Measurements from ENCODE around the gene ASCC1.
A peak's percentile ranks its signal among the peaks of the same experiment; 100 is the strongest.

ASCC1 gene, protein sequence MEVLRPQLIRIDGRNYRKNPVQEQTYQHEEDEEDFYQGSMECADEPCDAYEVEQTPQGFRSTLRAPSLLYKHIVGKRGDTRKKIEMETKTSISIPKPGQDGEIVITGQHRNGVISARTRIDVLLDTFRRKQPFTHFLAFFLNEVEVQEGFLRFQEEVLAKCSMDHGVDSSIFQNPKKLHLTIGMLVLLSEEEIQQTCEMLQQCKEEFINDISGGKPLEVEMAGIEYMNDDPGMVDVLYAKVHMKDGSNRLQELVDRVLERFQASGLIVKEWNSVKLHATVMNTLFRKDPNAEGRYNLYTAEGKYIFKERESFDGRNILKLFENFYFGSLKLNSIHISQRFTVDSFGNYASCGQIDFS

DNA sequence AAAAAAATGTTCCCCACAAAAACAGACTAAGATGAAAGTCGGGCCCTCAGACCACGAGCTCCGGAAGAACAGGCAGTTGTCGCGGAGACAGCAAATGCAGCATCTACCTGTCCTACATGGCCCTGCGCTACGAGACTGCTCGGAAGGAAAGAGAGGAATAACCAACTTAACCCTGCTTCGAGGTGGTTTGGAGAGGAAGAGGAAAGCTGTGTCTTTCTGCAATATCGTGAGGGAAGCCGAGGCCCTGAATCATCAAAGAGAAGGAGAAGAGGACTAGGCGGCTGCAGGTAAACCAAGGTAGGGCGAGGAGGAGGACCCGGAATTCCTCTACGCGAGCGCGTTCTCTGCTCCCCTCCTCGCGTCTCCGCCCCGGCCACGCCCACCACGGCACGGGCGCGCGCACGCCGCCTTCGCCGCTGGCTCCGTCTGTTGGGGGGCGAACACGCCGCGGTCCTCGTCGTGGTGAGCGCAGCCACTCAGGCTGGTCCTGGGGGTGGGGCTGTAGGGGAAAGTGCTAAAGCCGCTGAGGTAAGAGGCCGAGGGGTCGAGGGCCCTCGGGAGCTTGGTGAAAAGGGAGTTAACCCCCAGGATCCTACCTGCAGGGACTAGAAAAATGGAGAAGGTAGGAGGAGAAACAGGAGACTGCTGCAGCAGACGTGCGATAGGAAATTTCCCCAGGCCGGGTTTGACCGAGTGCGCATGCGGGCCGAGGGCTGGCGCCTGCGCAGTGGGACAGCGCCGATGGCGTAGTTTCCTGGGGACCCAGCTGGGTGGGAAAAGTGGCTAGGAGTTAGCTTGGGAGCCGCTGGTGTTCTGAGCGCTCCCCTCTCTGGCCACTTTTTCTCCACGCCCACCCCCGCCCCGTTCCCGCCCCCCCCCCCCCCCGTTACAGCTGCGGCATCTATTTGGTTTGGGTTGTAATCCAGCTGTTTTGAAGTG lies at the start of gene ASCC1, which contains the start of gene ANAPC16:
ASCC1 (minus strand) TSS at position 666 of the 939 bp plus-strand sequence. CDS start 2,978 bp downstream, outside the sequence.
ANAPC16 (plus strand) TSS at position 402 of the 939 bp plus-strand sequence. CDS start 7,903 bp downstream, outside the sequence.
- peak within 1 kb of the TSS; percentile 96 for H3K27ac ChIP-seq
- TF ChIP-seq CTCF (conservative IDR thresholded peaks at IDR 0.05), result no peak

- TF ChIP-seq CTCF (conservative IDR thresholded peaks at IDR 0.05), result no peak
- no peak overlapping the region for H3K27ac ChIP-seq
Measured at GRCh38 chr10:72265508-72265907, 49.4 kb upstream of the ASCC1 start.

DNA sequence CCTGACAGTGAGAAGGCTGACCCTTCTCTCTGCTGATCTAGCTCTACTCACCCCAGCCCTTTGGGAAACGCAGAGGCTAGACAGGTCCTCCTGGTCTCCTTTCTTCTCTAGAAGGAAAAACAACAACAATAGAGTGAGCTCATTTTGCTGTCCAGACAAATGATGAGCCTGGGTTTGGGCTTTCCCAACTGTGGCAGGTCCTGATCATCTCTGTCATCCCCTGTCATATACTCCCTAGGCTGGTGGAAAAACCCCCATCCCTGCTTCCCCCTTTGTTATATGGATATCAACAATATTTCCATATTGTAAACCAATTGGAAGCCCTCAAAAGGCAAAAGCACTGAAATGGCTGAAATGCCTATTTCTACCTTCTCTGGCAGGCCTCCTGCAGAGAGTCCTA lies 48.5 kb upstream of the ASCC1 start:
- TF ChIP-seq CTCF (conservative IDR thresholded peaks at IDR 0.05), result no peak

GRCh38 chr10:72263613-72264241 lies 47.7 kb upstream of the ASCC1 start:
- no peak for TF ChIP-seq CTCF (conservative IDR thresholded peaks at IDR 0.05)
- H3K27ac ChIP-seq, result peak overlapping the region; percentile 80

More for the DNA sequence above, 48.5 kb upstream of the ASCC1 start:
- H3K27ac ChIP-seq, result peak overlapping the region; percentile 80

- TF ChIP-seq CTCF (conservative IDR thresholded peaks at IDR 0.05), result no peak
- H3K27ac ChIP-seq, result no peak overlapping the region
Measured at GRCh38 chr10:72261784-72262404, 45.8 kb upstream of the ASCC1 start.

DNA sequence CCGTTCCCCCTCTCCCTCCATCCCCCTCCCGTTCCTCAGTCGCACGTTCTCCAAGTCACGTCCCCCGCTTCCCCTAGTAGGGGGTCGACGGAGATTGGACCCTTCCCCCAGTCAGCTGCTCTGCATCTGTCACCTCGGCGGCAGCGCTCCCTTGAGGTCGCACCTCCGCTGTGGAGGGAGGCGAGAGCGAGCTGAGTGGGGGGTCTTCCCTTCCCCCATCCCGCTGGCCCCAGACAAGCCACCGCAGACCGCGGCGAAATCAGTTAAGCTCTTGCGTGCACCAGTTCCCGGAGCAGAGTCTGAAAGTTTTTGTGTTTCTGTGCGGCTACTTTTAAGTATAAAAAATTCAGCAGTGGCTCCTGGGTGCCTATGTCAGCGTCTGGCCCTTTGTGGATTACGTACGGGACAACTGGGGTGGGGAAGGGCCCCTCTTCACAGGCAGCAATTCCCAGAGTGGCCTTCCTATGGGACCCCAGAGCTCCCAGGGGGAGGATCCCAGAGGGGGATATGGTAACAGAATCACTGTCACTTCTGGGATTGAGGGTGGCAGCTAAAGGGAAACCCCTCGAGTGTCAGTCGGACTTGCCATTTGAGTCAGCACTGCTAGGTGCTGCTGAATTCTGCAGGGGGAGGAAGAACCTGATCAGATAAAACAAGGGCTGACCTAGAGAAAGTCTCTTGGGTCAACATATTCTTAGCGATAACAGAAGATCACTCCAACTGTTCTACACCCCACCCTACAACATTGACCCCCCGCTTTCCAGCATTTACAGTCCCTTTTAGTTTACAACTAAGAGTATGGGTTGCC lies 45.1 kb upstream of the ASCC1 start:
- H3K27ac ChIP-seq, result no peak overlapping the region
- no peak for TF ChIP-seq CTCF (conservative IDR thresholded peaks at IDR 0.05)
